CD4-positive, alpha-beta T cell treated with Interleukin-6 at 100 ng/mL for 8 hours (primary cell): ENCODE data around the gene ALG1.
"Not testable (repeated sequence)": the region's sequence is repeated elsewhere in the genome, so short reads cannot be mapped to it uniquely, and the experiment has no call there.

Experiments
- DNase-seq: peaks from one replicate; pipeline ENCODE4 v3.0.0-alpha.2; 2020; ENCODE audit warnings: mixed read lengths, low spot score

Gene ALG1

DNA sequence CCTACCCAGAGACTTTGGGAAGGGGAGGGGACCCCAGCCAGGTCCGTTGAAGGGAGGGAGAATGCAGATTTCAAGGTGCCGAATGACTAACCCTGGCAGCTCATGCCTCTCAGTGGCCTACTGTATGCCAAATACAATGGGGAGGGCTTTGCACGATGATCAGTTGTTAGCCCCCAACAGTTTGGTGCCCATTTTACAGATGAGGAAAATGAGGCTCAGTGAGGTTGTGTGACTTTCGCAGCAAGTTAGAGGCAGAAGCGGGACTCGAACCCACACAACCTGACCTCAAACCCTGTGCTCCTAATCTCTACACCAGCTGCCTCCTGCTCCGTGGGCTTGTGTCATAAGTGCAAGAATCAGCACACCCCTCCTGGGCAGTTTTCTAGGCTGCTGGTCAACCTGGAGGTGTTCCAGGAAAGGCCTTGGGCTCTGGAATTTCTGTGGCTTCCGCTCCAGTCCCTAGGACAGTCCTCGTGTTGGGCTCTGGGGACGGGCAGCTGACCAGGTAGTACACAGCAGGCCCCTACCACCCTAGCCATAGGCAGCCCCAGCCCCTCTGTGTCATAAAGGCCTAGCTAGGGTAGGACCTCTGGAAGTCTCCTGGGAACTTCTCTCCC, 26.0 kb upstream of the ALG1 start:
- DNase-seq, result no peak

GRCh38 chr16:5046914-5047313, 24.7 kb upstream of the ALG1 start:
- DNase-seq, result no peak

DNA sequence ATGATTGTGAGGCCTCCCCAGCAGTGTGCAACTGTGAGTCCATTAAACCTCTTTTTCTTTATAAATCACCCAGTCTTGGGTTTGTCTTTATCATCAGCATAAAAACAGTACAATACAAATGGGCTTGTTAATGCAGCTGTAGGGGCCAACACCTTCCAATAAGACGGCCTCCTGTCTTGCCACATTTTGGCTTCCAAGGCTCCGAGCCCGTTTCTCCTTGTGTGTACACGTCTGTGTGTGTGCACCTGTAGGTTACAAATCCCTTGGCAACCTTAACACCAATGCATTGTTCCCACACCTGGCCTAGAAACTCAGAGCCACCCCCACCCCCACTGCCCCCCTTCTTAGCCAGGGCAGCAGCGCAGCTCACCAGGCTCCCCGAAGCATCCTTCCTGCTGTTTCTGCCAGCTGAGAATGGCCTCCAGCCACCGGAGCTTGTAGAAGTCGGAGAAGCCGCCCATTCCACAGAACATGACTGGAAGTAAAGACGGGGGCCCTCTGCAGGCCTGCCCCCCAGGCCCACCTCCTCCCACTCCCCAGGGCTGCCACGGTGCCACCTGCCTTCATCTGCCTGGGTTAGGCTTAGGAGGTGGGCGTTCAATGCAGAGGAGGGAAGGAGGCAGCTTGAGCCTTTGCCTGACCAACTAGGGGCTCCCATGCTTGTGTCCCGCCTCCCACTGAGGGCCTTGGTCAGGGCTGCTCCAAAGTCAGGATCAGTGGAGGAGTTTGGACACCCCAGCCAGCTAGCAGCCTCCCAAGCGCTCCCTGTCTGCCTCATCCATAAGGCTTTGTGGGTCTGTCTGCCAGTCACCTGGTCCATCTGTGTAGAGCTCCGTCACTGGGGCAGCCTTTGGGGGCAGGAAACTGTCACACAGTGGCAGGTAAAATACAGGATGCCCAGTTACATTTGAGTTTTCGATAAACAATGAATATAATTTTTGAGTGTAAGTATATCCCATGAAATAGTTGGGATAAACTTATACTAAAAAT, 16.5 kb upstream of the ALG1 start:
- no peak for DNase-seq

GRCh38 chr16:5056352-5056751, 15.3 kb upstream of the ALG1 start:
- peak; percentile 24 for DNase-seq

GRCh38 chr16:5058476-5058875, 13.2 kb upstream of the ALG1 start:
- no peak for DNase-seq

- DNase-seq, result no peak
These were observed 12.1 kb upstream of the ALG1 start for GRCh38 chr16:5059386-5060072.

DNA sequence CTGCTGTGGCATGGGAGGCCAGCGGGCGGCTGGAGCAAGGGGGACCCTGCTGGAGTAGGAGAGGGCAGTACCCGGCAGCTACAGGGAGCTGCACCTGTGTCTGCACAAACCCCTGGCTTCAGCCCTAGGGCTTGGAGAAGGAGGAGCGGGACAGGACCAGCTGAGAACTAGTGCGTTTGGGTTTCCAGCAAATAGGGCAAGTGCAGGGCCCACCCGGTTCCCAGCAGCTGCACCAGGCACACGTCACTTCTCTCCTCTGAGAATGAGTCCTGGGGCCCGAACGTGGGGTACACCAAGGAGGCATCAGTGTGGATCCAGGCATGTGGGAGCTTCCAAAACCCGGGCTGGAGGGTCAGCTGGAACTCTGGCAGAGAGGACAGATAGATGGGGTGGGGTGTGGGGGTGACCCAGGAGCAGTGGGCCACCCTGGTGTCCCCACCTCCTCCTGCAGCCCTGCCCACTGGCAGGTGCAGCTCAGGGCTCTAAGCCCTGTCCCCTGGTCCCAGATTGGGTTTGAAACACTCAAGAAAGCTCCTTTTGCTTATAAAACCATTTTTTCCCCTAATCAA, 11.5 kb upstream of the ALG1 start:
- no peak for DNase-seq

- no peak for DNase-seq
These were observed 9.6 kb upstream of the ALG1 start for GRCh38 chr16:5062051-5062450.

DNA sequence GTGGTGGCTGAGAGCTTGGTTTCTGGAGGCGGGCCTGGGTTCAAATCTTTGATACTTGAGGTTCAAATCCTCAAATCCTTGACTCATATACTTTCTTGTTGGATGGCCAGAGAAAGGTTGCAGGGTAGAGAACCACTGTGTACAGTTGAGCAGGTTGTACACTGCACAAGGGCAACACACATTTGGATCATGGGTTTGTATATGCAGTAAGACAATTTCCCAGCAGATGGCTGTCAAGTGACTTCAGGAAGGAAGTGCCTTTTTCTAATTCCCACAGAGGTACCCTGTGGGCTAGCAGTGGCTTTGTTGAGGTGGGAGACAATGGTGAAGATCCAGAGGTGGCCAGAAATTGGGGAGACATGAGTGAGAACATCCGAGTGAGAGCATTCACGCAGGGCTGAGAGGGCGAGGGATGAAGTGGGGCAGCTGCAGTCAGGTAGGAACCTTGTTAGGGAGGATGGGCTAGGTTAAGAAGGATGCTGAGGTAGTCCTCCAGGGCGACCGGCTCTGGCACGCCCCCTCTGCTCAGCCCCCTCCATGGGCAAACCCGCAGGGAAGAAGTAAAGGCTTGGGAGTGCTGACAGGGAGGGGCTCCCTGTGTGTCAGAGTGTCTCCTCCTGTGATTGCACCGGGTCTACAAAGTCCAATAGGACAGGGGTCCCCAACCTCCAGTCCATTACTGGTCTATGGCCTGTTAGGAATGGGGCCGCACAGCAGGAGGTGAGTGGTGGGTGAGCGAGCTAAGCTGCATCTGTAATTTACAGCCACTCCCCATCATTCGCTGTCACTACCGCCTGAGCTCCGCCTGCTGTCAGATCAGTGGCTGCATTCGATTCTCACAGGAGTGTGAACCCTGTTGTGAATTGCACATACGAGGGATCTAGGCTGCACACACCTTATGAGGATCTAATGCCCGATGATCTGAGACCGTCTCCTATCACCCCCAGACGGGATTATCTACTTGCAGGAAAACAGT, 8.6 kb upstream of the ALG1 start:
- DNase-seq, result no peak

DNA sequence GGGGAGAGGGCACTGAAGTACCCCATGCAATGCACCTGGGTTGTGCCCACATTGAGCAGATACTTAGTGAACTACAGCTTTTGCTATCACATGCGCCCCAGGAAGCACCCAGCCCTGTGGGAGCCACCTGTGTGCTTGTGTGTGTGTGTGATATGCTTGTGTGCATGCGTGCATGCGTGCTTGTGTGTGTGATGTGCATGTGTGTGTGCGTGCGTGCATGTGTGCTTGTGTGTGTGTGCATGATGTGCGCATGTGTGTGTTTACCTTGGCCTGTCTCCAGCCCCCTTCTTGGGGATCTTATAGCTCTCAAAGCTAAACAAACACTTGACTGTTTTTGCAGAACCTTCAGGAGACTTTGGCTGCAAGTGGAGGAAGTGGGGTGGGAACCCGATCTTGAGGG, 6.7 kb upstream of the ALG1 start:
- DNase-seq, result no peak

DNA sequence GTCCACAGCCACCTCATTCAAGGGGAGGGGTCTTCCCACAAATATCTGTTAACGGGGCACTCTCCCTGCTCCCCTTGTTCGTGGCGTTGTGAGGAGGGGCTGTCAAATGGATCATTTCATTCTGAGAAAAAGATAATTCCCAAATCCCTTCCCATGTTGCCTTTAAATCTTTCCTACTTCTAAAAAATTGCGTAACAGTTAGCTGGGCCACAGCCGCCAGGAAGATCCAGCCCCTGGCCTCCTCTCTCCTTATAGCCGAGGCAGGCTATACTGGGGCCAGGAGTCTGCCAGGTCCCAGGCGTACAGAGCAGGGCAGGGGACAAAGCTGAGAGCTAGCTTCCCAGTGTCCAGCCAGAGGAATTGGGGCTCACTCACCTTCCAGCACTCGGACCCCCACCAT, 6.3 kb upstream of the ALG1 start:
- no peak for DNase-seq

- DNase-seq, result no peak
These were observed 5.8 kb upstream of the ALG1 start, which contains the start of gene C16orf89 for GRCh38 chr16:5065813-5066212. C16orf89 (minus strand) TSS chr16:5065956; CDS start chr16:5065908, 48 bp downstream.

- DNase-seq, result no peak
These were observed 5.1 kb upstream of the ALG1 start for GRCh38 chr16:5066511-5066910.

- no peak for DNase-seq
These were observed 2.6 kb upstream of the ALG1 start for GRCh38 chr16:5069048-5069447.

DNA sequence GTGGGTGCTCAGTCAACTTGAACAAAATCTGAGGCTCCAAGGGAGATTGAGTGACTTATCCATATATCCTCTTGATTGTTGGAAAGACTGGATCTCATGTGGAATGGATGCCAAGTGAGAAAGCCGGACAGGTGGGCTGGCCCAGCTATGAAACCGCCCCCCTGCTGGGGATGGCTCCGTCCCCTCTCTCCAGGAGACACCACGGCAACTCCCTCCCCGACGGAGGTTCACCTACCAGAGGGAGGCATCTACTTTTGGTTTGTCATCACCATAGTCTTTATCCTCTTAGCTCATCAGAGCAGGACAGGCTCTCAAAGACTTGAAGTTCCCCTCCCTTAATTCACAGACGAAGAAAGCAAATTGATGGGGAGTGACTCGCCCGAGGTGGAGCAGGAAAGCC, 1.8 kb upstream of the ALG1 start:
- DNase-seq, result no peak

DNA sequence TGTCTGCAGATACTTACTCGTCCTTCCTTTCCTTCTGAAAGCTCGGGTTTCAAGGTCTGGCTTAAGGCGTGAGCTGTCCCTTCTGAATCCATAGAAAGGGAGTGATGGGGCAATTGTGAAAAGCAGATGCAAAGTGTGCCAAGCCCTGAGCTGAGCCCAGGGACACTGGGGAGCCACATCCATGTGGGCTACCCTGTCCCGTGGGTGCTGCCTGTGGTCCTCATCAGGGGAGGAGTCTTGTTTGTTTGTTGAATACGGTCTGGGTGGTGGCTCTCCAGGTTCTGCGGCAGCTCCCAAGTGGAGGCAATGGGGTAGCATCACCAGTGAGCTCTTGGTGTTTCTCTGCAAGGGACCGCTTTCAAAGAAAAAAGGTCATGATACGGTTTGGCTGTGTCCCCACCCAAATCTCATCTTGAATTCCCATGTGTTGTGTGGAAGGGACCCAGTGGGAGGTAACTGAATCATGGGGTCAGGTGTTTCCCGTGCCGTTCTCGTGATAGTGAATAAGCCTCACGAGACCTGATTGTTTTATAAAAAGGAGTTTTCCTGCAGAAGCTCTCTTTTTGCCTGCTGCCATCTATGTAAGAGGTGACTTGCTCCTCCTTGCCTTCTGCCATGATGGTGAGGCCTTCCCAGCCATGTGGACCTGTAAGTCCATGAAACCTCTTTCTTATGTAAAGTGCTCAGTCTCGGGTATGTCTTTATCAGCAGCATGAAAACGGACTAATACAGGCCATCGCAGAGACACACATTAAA, 1.0 kb upstream of the ALG1 start:
- no peak for DNase-seq

DNA sequence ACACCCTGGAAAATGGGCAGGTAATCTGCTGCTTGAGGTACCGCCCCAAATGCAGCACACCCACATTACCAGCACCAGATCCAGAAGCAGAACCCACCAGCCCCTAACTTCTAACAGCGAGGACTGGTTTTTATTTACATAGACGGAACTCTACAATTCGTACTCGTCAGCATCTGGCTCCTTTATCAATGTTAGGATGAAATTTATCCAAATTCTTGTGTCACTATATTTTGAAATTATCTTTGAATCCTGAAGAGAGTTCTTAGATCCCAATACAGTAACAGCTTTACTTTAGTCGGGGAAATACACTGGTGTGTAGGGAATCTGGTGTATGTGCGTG, 332 bp upstream of the ALG1 start:
- no peak for DNase-seq

- no peak for DNase-seq
These were observed 963 bp downstream of the ALG1 start for GRCh38 chr16:5072334-5073278.

DNA sequence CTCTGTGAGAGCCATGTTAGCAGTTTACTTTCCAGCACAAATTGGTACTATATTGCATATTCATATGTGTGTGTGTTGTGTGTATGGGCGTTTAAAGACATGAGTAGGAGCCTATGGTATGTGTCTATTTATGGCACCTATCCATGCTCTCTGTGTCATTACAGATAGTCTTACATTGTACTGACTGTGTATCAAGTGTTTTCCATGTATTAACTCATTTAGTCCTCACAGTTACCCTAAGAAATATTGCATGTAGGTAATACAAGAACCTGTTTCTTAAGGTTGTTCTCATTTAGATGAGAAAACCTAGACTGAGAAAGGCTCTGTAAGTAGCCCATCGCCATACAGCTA, 1.6 kb downstream of the ALG1 start:
- no peak for DNase-seq

DNA sequence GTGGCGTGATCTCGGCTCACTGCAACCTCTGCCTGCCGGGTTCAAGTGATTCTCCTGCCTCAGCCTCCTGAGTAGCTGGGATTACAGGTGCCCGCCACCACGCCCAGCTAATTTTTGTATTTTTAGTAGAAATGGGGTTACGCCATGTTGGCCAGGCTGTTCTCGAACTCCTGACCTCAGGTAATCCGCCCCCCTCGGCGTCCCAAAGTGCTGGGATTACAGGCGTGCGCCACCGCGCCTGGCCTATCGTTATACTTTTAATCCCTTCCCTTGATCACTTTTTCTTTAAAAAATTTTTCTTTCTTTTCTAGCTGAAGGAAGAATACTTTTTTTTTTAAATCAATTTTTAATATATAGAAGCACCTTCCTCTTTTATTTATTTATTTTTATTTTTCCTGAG, 2.1 kb downstream of the ALG1 start:
- DNase-seq, result not testable (repeated sequence)
